Retinal pigment epithelial cell (primary cell): ENCODE measurements around the gene GAPDH.

Experiments used
- DNase-seq: peaks from one replicate; pipeline ENCODE4 v3.0.0-alpha.2; 2010; ENCODE audit warnings: low read depth
- H3K4me3 ChIP-seq: 2 replicates; pipeline ENCODE4 v1.5.1; 2011; ENCODE audit warnings: mild to moderate bottlenecking, low read length, control low read depth, moderate library complexity
- TF ChIP-seq, protein P1 (sequence below): conservative IDR thresholded peaks from 2 replicates; pipeline ENCODE4 v1.5.1; 2011; ENCODE audit warnings: low read depth, low read length, control low read depth, inconsistent platforms

The GAPDH gene

DNA sequence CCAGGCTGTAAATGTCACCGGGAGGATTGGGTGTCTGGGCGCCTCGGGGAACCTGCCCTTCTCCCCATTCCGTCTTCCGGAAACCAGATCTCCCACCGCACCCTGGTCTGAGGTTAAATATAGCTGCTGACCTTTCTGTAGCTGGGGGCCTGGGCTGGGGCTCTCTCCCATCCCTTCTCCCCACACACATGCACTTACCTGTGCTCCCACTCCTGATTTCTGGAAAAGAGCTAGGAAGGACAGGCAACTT lies 1.3 kb downstream of the GAPDH start:
- H3K4me3 ChIP-seq: peak overlapping the region; percentile 97
- no peak for DNase-seq
- TF ChIP-seq, protein P1, sequence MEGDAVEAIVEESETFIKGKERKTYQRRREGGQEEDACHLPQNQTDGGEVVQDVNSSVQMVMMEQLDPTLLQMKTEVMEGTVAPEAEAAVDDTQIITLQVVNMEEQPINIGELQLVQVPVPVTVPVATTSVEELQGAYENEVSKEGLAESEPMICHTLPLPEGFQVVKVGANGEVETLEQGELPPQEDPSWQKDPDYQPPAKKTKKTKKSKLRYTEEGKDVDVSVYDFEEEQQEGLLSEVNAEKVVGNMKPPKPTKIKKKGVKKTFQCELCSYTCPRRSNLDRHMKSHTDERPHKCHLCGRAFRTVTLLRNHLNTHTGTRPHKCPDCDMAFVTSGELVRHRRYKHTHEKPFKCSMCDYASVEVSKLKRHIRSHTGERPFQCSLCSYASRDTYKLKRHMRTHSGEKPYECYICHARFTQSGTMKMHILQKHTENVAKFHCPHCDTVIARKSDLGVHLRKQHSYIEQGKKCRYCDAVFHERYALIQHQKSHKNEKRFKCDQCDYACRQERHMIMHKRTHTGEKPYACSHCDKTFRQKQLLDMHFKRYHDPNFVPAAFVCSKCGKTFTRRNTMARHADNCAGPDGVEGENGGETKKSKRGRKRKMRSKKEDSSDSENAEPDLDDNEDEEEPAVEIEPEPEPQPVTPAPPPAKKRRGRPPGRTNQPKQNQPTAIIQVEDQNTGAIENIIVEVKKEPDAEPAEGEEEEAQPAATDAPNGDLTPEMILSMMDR: no peak

DNA sequence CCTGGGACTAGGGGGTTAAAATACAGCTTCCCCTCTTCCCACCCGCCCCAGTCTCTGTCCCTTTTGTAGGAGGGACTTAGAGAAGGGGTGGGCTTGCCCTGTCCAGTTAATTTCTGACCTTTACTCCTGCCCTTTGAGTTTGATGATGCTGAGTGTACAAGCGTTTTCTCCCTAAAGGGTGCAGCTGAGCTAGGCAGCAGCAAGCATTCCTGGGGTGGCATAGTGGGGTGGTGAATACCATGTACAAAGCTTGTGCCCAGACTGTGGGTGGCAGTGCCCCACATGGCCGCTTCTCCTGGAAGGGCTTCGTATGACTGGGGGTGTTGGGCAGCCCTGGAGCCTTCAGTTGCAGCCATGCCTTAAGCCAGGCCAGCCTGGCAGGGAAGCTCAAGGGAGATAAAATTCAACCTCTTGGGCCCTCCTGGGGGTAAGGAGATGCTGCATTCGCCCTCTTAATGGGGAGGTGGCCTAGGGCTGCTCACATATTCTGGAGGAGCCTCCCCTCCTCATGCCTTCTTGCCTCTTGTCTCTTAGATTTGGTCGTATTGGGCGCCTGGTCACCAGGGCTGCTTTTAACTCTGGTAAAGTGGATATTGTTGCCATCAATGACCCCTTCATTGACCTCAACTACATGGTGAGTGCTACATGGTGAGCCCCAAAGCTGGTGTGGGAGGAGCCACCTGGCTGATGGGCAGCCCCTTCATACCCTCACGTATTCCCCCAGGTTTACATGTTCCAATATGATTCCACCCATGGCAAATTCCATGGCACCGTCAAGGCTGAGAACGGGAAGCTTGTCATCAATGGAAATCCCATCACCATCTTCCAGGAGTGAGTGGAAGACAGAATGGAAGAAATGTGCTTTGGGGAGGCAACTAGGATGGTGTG lies 1.9 kb downstream of the GAPDH start:
- peak overlapping the region; percentile 97 for H3K4me3 ChIP-seq
- TF ChIP-seq, protein P1: no peak
- DNase-seq: no peak

DNA sequence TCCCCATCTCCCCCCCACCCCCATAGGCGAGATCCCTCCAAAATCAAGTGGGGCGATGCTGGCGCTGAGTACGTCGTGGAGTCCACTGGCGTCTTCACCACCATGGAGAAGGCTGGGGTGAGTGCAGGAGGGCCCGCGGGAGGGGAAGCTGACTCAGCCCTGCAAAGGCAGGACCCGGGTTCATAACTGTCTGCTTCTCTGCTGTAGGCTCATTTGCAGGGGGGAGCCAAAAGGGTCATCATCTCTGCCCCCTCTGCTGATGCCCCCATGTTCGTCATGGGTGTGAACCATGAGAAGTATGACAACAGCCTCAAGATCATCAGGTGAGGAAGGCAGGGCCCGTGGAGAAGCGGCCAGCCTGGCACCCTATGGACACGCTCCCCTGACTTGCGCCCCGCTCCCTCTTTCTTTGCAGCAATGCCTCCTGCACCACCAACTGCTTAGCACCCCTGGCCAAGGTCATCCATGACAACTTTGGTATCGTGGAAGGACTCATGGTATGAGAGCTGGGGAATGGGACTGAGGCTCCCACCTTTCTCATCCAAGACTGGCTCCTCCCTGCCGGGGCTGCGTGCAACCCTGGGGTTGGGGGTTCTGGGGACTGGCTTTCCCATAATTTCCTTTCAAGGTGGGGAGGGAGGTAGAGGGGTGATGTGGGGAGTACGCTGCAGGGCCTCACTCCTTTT lies 2.7 kb downstream of the GAPDH start:
- no peak for DNase-seq
- TF ChIP-seq, protein P1: no peak
- H3K4me3 ChIP-seq: peak overlapping the region; percentile 97

DNA sequence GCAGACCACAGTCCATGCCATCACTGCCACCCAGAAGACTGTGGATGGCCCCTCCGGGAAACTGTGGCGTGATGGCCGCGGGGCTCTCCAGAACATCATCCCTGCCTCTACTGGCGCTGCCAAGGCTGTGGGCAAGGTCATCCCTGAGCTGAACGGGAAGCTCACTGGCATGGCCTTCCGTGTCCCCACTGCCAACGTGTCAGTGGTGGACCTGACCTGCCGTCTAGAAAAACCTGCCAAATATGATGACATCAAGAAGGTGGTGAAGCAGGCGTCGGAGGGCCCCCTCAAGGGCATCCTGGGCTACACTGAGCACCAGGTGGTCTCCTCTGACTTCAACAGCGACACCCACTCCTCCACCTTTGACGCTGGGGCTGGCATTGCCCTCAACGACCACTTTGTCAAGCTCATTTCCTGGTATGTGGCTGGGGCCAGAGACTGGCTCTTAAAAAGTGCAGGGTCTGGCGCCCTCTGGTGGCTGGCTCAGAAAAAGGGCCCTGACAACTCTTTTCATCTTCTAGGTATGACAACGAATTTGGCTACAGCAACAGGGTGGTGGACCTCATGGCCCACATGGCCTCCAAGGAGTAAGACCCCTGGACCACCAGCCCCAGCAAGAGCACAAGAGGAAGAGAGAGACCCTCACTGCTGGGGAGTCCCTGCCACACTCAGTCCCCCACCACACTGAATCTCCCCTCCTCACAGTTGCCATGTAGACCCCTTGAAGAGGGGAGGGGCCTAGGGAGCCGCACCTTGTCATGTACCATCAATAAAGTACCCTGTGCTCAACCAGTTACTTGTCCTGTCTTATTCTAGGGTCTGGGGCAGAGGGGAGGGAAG lies 3.5 kb downstream of the GAPDH start:
- TF ChIP-seq, protein P1: peak; percentile 81
- peak; percentile 30 for DNase-seq
- peak overlapping the region; percentile 97 for H3K4me3 ChIP-seq

DNA sequence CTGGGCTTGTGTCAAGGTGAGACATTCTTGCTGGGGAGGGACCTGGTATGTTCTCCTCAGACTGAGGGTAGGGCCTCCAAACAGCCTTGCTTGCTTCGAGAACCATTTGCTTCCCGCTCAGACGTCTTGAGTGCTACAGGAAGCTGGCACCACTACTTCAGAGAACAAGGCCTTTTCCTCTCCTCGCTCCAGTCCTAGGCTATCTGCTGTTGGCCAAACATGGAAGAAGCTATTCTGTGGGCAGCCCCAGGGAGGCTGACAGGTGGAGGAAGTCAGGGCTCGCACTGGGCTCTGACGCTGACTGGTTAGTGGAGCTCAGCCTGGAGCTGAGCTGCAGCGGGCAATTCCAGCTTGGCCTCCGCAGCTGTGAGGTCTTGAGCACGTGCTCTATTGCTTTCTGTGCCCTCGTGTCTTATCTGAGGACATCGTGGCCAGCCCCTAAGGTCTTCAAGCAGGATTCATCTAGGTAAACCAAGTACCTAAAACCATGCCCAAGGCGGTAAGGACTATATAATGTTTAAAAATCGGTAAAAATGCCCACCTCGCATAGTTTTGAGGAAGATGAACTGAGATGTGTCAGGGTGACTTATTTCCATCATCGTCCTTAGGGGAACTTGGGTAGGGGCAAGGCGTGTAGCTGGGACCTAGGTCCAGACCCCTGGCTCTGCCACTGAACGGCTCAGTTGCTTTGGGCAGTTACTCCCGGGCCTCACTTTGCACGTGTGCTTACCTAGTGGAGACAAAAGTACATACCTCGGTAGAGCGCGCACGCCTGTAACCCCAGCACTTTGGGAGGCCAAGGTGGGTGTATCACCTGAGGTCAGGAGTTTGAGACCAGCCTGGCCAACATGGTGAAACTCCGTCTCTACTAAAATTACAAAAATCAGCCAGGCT lies 4.3 kb downstream of the GAPDH start:
- TF ChIP-seq, protein P1: no peak
- no peak overlapping the region for H3K4me3 ChIP-seq
- no peak for DNase-seq

DNA sequence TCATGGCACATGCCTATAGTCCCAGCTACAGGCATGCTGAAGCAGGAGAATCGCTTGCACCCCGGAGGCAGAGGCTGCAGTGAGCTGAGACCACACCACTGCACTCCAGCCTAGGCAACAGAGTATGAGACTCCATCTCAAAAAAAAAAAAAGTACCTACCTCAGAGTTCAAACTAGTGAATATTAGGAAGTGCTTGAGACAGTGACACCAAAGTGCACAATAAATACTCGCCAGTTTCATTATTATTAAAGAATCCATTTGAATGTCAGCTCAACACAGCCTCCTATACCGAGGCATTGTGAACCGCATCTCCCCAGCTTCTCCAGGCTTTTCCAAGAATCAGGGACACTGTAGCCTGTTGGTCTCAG lies 5.0 kb downstream of the GAPDH start:
- no peak overlapping the region for H3K4me3 ChIP-seq
- no peak for DNase-seq
- TF ChIP-seq, protein P1: no peak
